Right lobe of liver (tissue), 6 donors: ENCODE results near the gene LRRC75A. TPM values are rescaled to one million over a fixed set of nuclear protein-coding genes. Genes with fewer than 3 reads are reported as not detected.

Experiments
- ATAC-seq, 4 donors: fragments of 200-7000 bp; cut with Tn5 transposase; one replicate each; pipeline ENCODE4 v1.9.1; 2020; ENCODE audit warnings: mild to moderate bottlenecking in 4 of 4, moderate library complexity in 4 of 4
- DNase-seq, 3 donors: peaks; one replicate each; pipeline ENCODE4 v3.0.0-alpha.2; 2020
- H3K27ac ChIP-seq, 3 donors: fragments of 200-600 bp; one replicate each; pipeline ENCODE4 v1.8.0; 2022
- H3K27me3 ChIP-seq, 2 donors: fragments of 200-600 bp; one replicate each; pipeline ENCODE4 v1.8.0; 2022
- H3K36me3 ChIP-seq, 4 donors: fragments of 200-600 bp; sonication (generic) in 1 of 4; one replicate each; pipeline versions ENCODE4 v1.5.1 to v1.8.0; 2017 to 2022; ENCODE audit warnings: control low read depth in 1 of 4
- H3K4me1 ChIP-seq, 4 donors: fragments of 200-600 bp; sonication (generic) in 1 of 4; one replicate each; pipeline versions ENCODE4 v1.5.1 to v1.8.0; 2017 to 2022; ENCODE audit warnings: control low read depth in 1 of 4
- H3K4me3 ChIP-seq, 3 donors: fragments of 200-600 bp; one replicate each; pipeline ENCODE4 v1.8.0; 2022
- H3K9me3 ChIP-seq, 4 donors: fragments of 200-600 bp; sonication (generic) in 1 of 4; one replicate each; pipeline versions ENCODE4 v1.5.1 to v1.8.0; 2017 to 2022; ENCODE audit warnings: control low read depth in 1 of 4
- CTCF ChIP-seq, 4 donors: fragments of 200-600 bp in 3 of 4; fragments of 450-650 bp in 1 of 4; IDR thresholded peaks; one replicate each; pipeline versions ENCODE4 v1.5.1 to v1.8.0; 2016 to 2022; ENCODE audit warnings: antibody characterized with exemption in 4 of 4, mild to moderate bottlenecking in 2 of 4
- POLR2A ChIP-seq: fragments of 450-650 bp; IDR thresholded peaks from one replicate; pipeline ENCODE4 v1.6.1; 2017; ENCODE audit warnings: antibody characterized with exemption, mild to moderate bottlenecking
- WGBS: methylation state at CpG from one replicate; pipeline ENCODE4 v1.1.6; 2018; ENCODE audit warnings: low coverage, low lambda C conversion rate; ENCODE audit not compliant: insufficient coverage; ENCODE audit errors: missing lambda C conversion rate; 5-methylcytosine and 5-hydroxymethylcytosine counted together
- intact Hi-C, 2 donors: fragments of 100-400 bp; cut with DNase I; formaldehyde crosslinking; loops; one replicate each; pipeline versions ENCODE4 v1.11.2 to v1.14.1; 2022
- total RNA-seq, 6 experiments: library from RNA; depleted of rRNA in 2 of 6; stranded (reverse); fragments of >200 nt in 2 of 6; fragmentation: NEBNext Ultra II Directional in 3 of 6; extraction: Animal tissue kit (Norgen Biotek cat#: 25700) in 3 of 6; gene quantifications; one replicate each; pipeline versions ENCODE4 v1.1.0 to v1.2.4, GENCODE V29; 2016 to 2023
- donor health status: DM: no; HTN: yes; CAD: no.
- donor health status: DM: no; HTN: no; CAD: no.
- donor health status: DM: no; HTN: no; CAD: no.
- donor health status: DM: no; HTN: yes; CAD: no.
- donor health status: DM: no; HTN: yes; CAD: no.

Gene LRRC75A
- total RNA-seq, 6 experiments from 2014 or later: 0.12 to 0.62 (median 0.22) TPM

GRCh38 chr17:16478649-16479048, 13.3 kb downstream of the LRRC75A start:
- WGBS: 73% methylated on average over 2 of the region's 6 CpGs
- Histone ChIP-seq H3K27ac (no peak overlapping the region), H3K9me3 (no peaks in the 10 kb centered on the region), H3K4me1 (peaks cover 0 to 6% (median 0%) of the 10 kb centered on the region in 4 donors), H3K4me3 (no peak overlapping the region), H3K27me3 (no peaks in the 10 kb centered on the region), H3K36me3 (no peaks in the 10 kb centered on the region)
- no peak for ATAC-seq
- intact Hi-C loops: no loop called here
- DNase-seq: no peak
- TF ChIP-seq POLR2A (no peak), CTCF (IDR thresholded peaks at IDR 0.05) (no peak)

GRCh38 chr17:16477666-16478065, 14.3 kb downstream of the LRRC75A start:
- ATAC-seq: no peak
- H3K9me3 ChIP-seq: no peaks in the 10 kb centered on the region
- no peak overlapping the region for H3K4me3 ChIP-seq
- no CpG with 5 or more reads among the region's 8 CpGs for WGBS
- no peak overlapping the region for H3K27ac ChIP-seq
- TF ChIP-seq CTCF (IDR thresholded peaks at IDR 0.05) (no peak), POLR2A (no peak)
- no peaks in the 10 kb centered on the region for H3K36me3 ChIP-seq
- H3K27me3 ChIP-seq: no peaks in the 10 kb centered on the region
- H3K4me1 ChIP-seq: no peaks in the 10 kb centered on the region
- intact Hi-C loops: no loop called here
- DNase-seq: no peak

GRCh38 chr17:16477255-16477654, 14.7 kb downstream of the LRRC75A start:
- Histone ChIP-seq H3K27ac (no peak overlapping the region), H3K36me3 (no peaks in the 10 kb centered on the region), H3K9me3 (no peaks in the 10 kb centered on the region), H3K4me1 (no peaks in the 10 kb centered on the region), H3K27me3 (no peaks in the 10 kb centered on the region), H3K4me3 (no peak overlapping the region)
- intact Hi-C loops: no loop called here
- ATAC-seq: peak; percentile 19 to 57 (median 32)
- TF ChIP-seq POLR2A (no peak), CTCF (IDR thresholded peaks at IDR 0.05) (no peak)
- 52% methylated on average over 3 of the region's 5 CpGs for WGBS
- no peak for DNase-seq

- no peak overlapping the region for H3K27ac ChIP-seq
- 42% methylated on average over 3 of the region's 4 CpGs for WGBS
- intact Hi-C loops: no loop called here
Measured at GRCh38 chr17:16475179-16475704, 16.8 kb downstream of the LRRC75A start.

More at GRCh38 chr17:16475179-16475704, 16.8 kb downstream of the LRRC75A start:
- DNase-seq (no peak), ATAC-seq (no peak)
- no peaks in the 10 kb centered on the region for H3K9me3 ChIP-seq
- H3K4me1 ChIP-seq: no peaks in the 10 kb centered on the region
- no peaks in the 10 kb centered on the region for H3K36me3 ChIP-seq
- H3K27me3 ChIP-seq: no peaks in the 10 kb centered on the region
- no peak overlapping the region for H3K4me3 ChIP-seq
- TF ChIP-seq POLR2A (no peak), CTCF (IDR thresholded peaks at IDR 0.05) (no peak)
